ENCODE data around the gene PGLYRP1.

Gene PGLYRP1

GRCh38 chr19:45981350-45981749, 41.5 kb downstream of the PGLYRP1 start:
- Histone ChIP-seq H3K79me1 (ENCODE audit: low read length) (no peaks in the 10 kb centered on the region), H4K8ac (ENCODE audit: low read depth, low read length) (no peak overlapping the region), H3K79me2 (ENCODE audit: control insufficient read depth, insufficient read depth, low read length) (no peaks in the 10 kb centered on the region), H3K4me3 (ENCODE audit: low read length) (no peak overlapping the region), H3K4me1 (ENCODE audit: control insufficient read depth, low read depth, low read length) (no peaks in the 10 kb centered on the region), H2BK5ac (ENCODE audit: low read length) (no peak overlapping the region), H2AK5ac (ENCODE audit: low read length) (no peak overlapping the region), H3K23ac (ENCODE audit: low read length) (no peak overlapping the region), H3K27ac (ENCODE audit: low read depth, low read length) (no peak overlapping the region), H3K4ac (ENCODE audit: low read depth, low read length) (no peak overlapping the region), H3K9ac (ENCODE audit: low read length) (no peak overlapping the region), H2BK15ac (replicated peaks; ENCODE audit: low read depth) (no peak overlapping the region), H3K56ac (ENCODE audit: low read length) (no peak overlapping the region), H3K4me2 (ENCODE audit: low read length) (no peak overlapping the region), H4K5ac (ENCODE audit: low read length) (no peak overlapping the region), H3K18ac (ENCODE audit: low read length) (no peak overlapping the region), H3K27me3 (ENCODE audit: insufficient read depth, low read length, poor library complexity) (no peaks in the 10 kb centered on the region), H3K36me3 (ENCODE audit: control insufficient read depth, insufficient read depth, low read length) (no peaks in the 10 kb centered on the region), H2BK120ac (ENCODE audit: low read depth, low read length) (no peak overlapping the region)
- no CpG with 5 or more reads among the region's 2 CpGs for WGBS (ENCODE audit: extremely low coverage, insufficient coverage, low lambda C conversion rate)
- DNase-seq, result no peak

DNA sequence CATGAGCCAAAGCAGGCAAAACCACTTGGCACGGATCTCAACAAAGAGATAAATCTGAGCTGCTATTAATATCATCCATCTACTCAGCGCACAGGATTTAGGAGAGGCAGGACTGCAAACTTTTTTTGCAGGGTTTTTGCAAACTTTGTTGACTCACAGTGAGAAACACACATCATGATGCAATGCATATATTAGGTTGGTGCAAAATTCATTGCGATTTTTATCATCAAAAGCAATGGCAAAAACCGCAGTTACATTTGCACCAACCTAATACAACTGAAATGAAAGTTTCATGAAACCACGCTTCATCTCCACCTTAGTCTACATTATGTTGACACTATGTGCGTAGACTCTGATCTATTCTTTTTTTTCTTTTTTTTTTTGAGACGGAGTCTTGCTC, 44.7 kb downstream of the PGLYRP1 start:
- no peaks in the 10 kb centered on the region for H3K79me1 ChIP-seq (ENCODE audit: low read length)
- no CpG with 5 or more reads among the region's 7 CpGs for WGBS (ENCODE audit: extremely low coverage, insufficient coverage, low lambda C conversion rate)
- no peak overlapping the region for H2AK5ac ChIP-seq (ENCODE audit: low read length)
- DNase-seq, result no peak
- H3K4me3 ChIP-seq (ENCODE audit: low read length), result no peak overlapping the region
- no peak overlapping the region for H2BK120ac ChIP-seq (ENCODE audit: low read depth, low read length)
- no peak overlapping the region for H3K27ac ChIP-seq (ENCODE audit: low read depth, low read length)
- no peaks in the 10 kb centered on the region for H3K36me3 ChIP-seq (ENCODE audit: control insufficient read depth, insufficient read depth, low read length)
- no peak overlapping the region for H3K9ac ChIP-seq (ENCODE audit: low read length)
- no peak overlapping the region for H2BK5ac ChIP-seq (ENCODE audit: low read length)
- H2BK15ac ChIP-seq (replicated peaks; ENCODE audit: low read depth), result no peak overlapping the region
- no peak overlapping the region for H3K4me2 ChIP-seq (ENCODE audit: low read length)
- no peak overlapping the region for H3K18ac ChIP-seq (ENCODE audit: low read length)
- no peaks in the 10 kb centered on the region for H3K4me1 ChIP-seq (ENCODE audit: control insufficient read depth, low read depth, low read length)
- H3K23ac ChIP-seq (ENCODE audit: low read length), result no peak overlapping the region
- H3K79me2 ChIP-seq (ENCODE audit: control insufficient read depth, insufficient read depth, low read length), result no peaks in the 10 kb centered on the region
- H4K8ac ChIP-seq (ENCODE audit: low read depth, low read length), result no peak overlapping the region
- H4K5ac ChIP-seq (ENCODE audit: low read length), result no peak overlapping the region
- no peaks in the 10 kb centered on the region for H3K27me3 ChIP-seq (ENCODE audit: insufficient read depth, low read length, poor library complexity)
- no peak overlapping the region for H3K56ac ChIP-seq (ENCODE audit: low read length)
- H3K4ac ChIP-seq (ENCODE audit: low read depth, low read length), result no peak overlapping the region

DNA sequence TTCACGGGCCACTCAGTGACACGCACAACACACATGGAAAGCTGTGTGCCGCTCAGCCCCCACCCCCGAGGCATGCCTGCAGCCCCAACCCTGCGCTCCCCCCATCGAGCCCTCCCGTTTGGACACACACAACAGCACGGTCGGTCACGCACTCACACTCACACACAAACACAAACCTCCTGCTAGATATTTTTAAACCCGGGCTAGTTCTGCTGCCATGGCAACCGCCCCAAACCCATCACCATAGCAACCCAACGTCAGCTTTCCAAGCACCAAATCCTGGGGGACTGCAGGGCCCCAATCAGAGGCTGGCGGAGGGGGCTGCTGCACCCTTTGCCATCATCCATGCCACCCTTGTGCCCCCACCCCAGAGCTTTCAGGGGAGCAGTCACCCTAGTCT, 46.7 kb downstream of the PGLYRP1 start:
- Histone ChIP-seq H3K4me2 (ENCODE audit: low read length) (no peak overlapping the region), H3K4me3 (ENCODE audit: low read length) (no peak overlapping the region), H3K27me3 (ENCODE audit: insufficient read depth, low read length, poor library complexity) (no peaks in the 10 kb centered on the region), H2BK15ac (replicated peaks; ENCODE audit: low read depth) (no peak overlapping the region), H3K36me3 (ENCODE audit: control insufficient read depth, insufficient read depth, low read length) (no peaks in the 10 kb centered on the region), H3K79me2 (ENCODE audit: control insufficient read depth, insufficient read depth, low read length) (no peaks in the 10 kb centered on the region), H2BK5ac (ENCODE audit: low read length) (no peak overlapping the region), H3K56ac (ENCODE audit: low read length) (no peak overlapping the region), H3K27ac (ENCODE audit: low read depth, low read length) (no peak overlapping the region), H2BK120ac (ENCODE audit: low read depth, low read length) (no peak overlapping the region), H3K9ac (ENCODE audit: low read length) (no peak overlapping the region), H3K23ac (ENCODE audit: low read length) (no peak overlapping the region), H3K18ac (ENCODE audit: low read length) (no peak overlapping the region), H4K8ac (ENCODE audit: low read depth, low read length) (no peak overlapping the region), H2AK5ac (ENCODE audit: low read length) (no peak overlapping the region), H3K79me1 (ENCODE audit: low read length) (no peaks in the 10 kb centered on the region), H3K4me1 (ENCODE audit: control insufficient read depth, low read depth, low read length) (no peaks in the 10 kb centered on the region), H4K5ac (ENCODE audit: low read length) (no peak overlapping the region), H3K4ac (ENCODE audit: low read depth, low read length) (no peak overlapping the region)
- no peak for DNase-seq
- WGBS (ENCODE audit: extremely low coverage, insufficient coverage, low lambda C conversion rate), result no CpG with 5 or more reads among the region's 14 CpGs

- Histone ChIP-seq H3K18ac (ENCODE audit: low read length) (no peak overlapping the region), H2BK5ac (ENCODE audit: low read length) (no peak overlapping the region), H3K4ac (ENCODE audit: low read depth, low read length) (no peak overlapping the region), H4K5ac (ENCODE audit: low read length) (no peak overlapping the region), H3K4me3 (ENCODE audit: low read length) (no peak overlapping the region), H3K4me1 (ENCODE audit: control insufficient read depth, low read depth, low read length) (no peaks in the 10 kb centered on the region), H3K79me1 (ENCODE audit: low read length) (no peaks in the 10 kb centered on the region), H3K27ac (ENCODE audit: low read depth, low read length) (no peak overlapping the region), H3K79me2 (ENCODE audit: control insufficient read depth, insufficient read depth, low read length) (no peaks in the 10 kb centered on the region), H3K23ac (ENCODE audit: low read length) (no peak overlapping the region), H3K27me3 (ENCODE audit: insufficient read depth, low read length, poor library complexity) (no peaks in the 10 kb centered on the region), H2BK15ac (replicated peaks; ENCODE audit: low read depth) (no peak overlapping the region), H4K8ac (ENCODE audit: low read depth, low read length) (no peak overlapping the region), H3K36me3 (ENCODE audit: control insufficient read depth, insufficient read depth, low read length) (no peaks in the 10 kb centered on the region), H2AK5ac (ENCODE audit: low read length) (no peak overlapping the region), H3K56ac (ENCODE audit: low read length) (no peak overlapping the region), H3K9ac (ENCODE audit: low read length) (no peak overlapping the region), H3K4me2 (ENCODE audit: low read length) (no peak overlapping the region), H2BK120ac (ENCODE audit: low read depth, low read length) (no peak overlapping the region)
- WGBS (ENCODE audit: extremely low coverage, insufficient coverage, low lambda C conversion rate), result no CpG with 5 or more reads among the region's 11 CpGs
- DNase-seq, result no peak
Observed at GRCh38 chr19:45975306-45976070, 47.4 kb downstream of the PGLYRP1 start.

- no peak within 1 kb of the TSS for H3K4ac ChIP-seq (ENCODE audit: low read depth, low read length)
- no peaks in the 10 kb centered on the region for H3K27me3 ChIP-seq (ENCODE audit: insufficient read depth, low read length, poor library complexity)
- no peaks in the 10 kb centered on the region for H3K79me2 ChIP-seq (ENCODE audit: control insufficient read depth, insufficient read depth, low read length)
- no peak within 1 kb of the TSS for H2BK5ac ChIP-seq (ENCODE audit: low read length)
- H2AK5ac ChIP-seq (ENCODE audit: low read length), result no peak within 1 kb of the TSS
- no CpG with 5 or more reads among the region's 58 CpGs for WGBS (ENCODE audit: extremely low coverage, insufficient coverage, low lambda C conversion rate)
- no peak within 1 kb of the TSS for H3K27ac ChIP-seq (ENCODE audit: low read depth, low read length)
- H3K36me3 ChIP-seq (ENCODE audit: control insufficient read depth, insufficient read depth, low read length), result no peaks in the 10 kb centered on the region
- no peak within 1 kb of the TSS for H3K4me3 ChIP-seq (ENCODE audit: low read length)
- no peaks in the 10 kb centered on the region for H3K4me1 ChIP-seq (ENCODE audit: control insufficient read depth, low read depth, low read length)
- no peak within 1 kb of the TSS for H3K4me2 ChIP-seq (ENCODE audit: low read length)
- DNase-seq, result peak; percentile 89
- no peak within 1 kb of the TSS for H3K18ac ChIP-seq (ENCODE audit: low read length)
- H4K5ac ChIP-seq (ENCODE audit: low read length), result no peak within 1 kb of the TSS
- no peak within 1 kb of the TSS for H3K23ac ChIP-seq (ENCODE audit: low read length)
- H2BK120ac ChIP-seq (ENCODE audit: low read depth, low read length), result no peak within 1 kb of the TSS
- H3K9ac ChIP-seq (ENCODE audit: low read length), result no peak within 1 kb of the TSS
- no peaks in the 10 kb centered on the region for H3K79me1 ChIP-seq (ENCODE audit: low read length)
- H2BK15ac ChIP-seq (replicated peaks; ENCODE audit: low read depth), result no peak within 1 kb of the TSS
- no peak within 1 kb of the TSS for H3K56ac ChIP-seq (ENCODE audit: low read length)
- H4K8ac ChIP-seq (ENCODE audit: low read depth, low read length), result no peak within 1 kb of the TSS
Observed at GRCh38 chr19:45973553-45974338, 49.1 kb downstream of the PGLYRP1 start, which contains the start of gene NOVA2. Gene NOVA2 (minus strand): TSS chr19:45973865. CDS start chr19:45973351, 514 bp downstream.

Data from mesendoderm (in vitro differentiated cells).